ENCODE data around the gene RANBP2. TPM values are rescaled to one million over a fixed set of nuclear protein-coding genes. Genes with fewer than 3 reads are reported as not detected.

The RANBP2 gene
- total and polyA plus RNA-seq, 9 of the 15 experiments (the other 6 are each of a cell fraction or from before 2014, with no cell fraction given), result 11.7 to 97.4 (median 48.1) TPM

- H3K9me3 ChIP-seq (replicated peaks; ENCODE audit: control insufficient read depth, insufficient read depth, low read depth, low read length), result no peaks in the 10 kb centered on the region
- no peak for FAIRE-seq
- no TSS peak for BruUV-seq (replicated peaks)
- no peak for ATAC-seq
- no peaks in the 10 kb centered on the region for H3K79me2 ChIP-seq (ENCODE audit: control insufficient read depth, insufficient read depth, low read length)
- intact Hi-C loops (cut with micrococcal nuclease) (no loop called here), in situ Hi-C loops (cut with MboI) (no loop called here)
- H3K4me3 ChIP-seq, result no peak overlapping the region
- 58% methylated on average over 2 of the region's 2 CpGs for WGBS (ENCODE audit: insufficient coverage, low coverage, missing lambda C conversion rate)
- H3K9ac ChIP-seq (ENCODE audit: insufficient read depth in 1 of 2, low read depth in 2 of 2, low read length in 2 of 2), result no peak overlapping the region
- H3K4me2 ChIP-seq (ENCODE audit: insufficient read depth, low read length), result no peak overlapping the region
- H3K27me3 ChIP-seq (ENCODE audit: control insufficient read depth in 2 of 2, insufficient read depth in 2 of 2, low read length in 2 of 2), result no peaks in the 10 kb centered on the region
- H4K20me1 ChIP-seq (replicated peaks; ENCODE audit: control insufficient read depth, insufficient read depth, low read length), result no peaks in the 10 kb centered on the region
- POLR2A ChIA-PET, result interaction anchor here (1.4 kb wide), 1 partner anchor 17 kb away, joined by 7 read pairs; the partner anchor contains the start of gene RANBP2
- H3K36me3 ChIP-seq (ENCODE audit: control insufficient read depth, insufficient read depth, low read length), result no peaks in the 10 kb centered on the region
- H3K9me1 ChIP-seq (ENCODE audit: control insufficient read depth, insufficient read depth, low read length), result no peaks in the 10 kb centered on the region
- no peak overlapping the region for H2AFZ ChIP-seq (ENCODE audit: low read depth, low read length)
- H3K27ac ChIP-seq (ENCODE audit: extremely low read depth, low read depth, low read length), result no peak overlapping the region
- DNase-seq (ENCODE audit: extremely low read depth in 1 of 4, low spot score in 3 of 4), result no peak
- no peaks in the 10 kb centered on the region; a peak in 1 of 5 replicates for H3K4me1 ChIP-seq (replicated peaks in 1 of 2; ENCODE audit: control insufficient read depth in 2 of 2, insufficient read depth in 2 of 2, low read length in 2 of 2)
- TF ChIP-seq CBX8 (IDR thresholded peaks at IDR 0.05; ENCODE audit: borderline replicate concordance, extremely low read depth, low read depth, low read length, poor library complexity, severe bottlenecking) (no peak), ZNF75A (CRISPR knock-in tag; IDR thresholded peaks at IDR 0.05) (no peak), NCOA1 (IDR thresholded peaks at IDR 0.05; ENCODE audit: low read depth) (no peak), VEZF1 (CRISPR knock-in tag; IDR thresholded peaks at IDR 0.05) (no peak), HNRNPLL (IDR thresholded peaks at IDR 0.05; ENCODE audit: low read depth, low read length, poor library complexity, severe bottlenecking) (no peak), ZNF253 (CRISPR knock-in tag; conservative IDR thresholded peaks at IDR 0.05) (no peak), SP1 (CRISPR knock-in tag; IDR thresholded peaks at IDR 0.05) (no peak), ETV5 (CRISPR knock-in tag; IDR thresholded peaks at IDR 0.05; ENCODE audit: low read depth) (no peak), THRAP3 (IDR thresholded peaks at IDR 0.05; ENCODE audit: borderline replicate concordance) (no peak), HIVEP1 (CRISPR knock-in tag; IDR thresholded peaks at IDR 0.05) (no peak), ZNF174 (CRISPR knock-in tag; IDR thresholded peaks at IDR 0.05) (no peak)
- CTCF ChIA-PET (ENCODE audit: low intra/inter-chr PET ratio), result no interaction called here
Measured at GRCh38 chr2:108701806-108702205, 17.5 kb upstream of the RANBP2 start.
